MCF 10A (cell line): ENCODE measurements around the gene RBM20. TPM values are rescaled to one million over a fixed set of nuclear protein-coding genes. Genes with fewer than 3 reads are reported as not detected.

Experiments used
- BruUV-seq: library from RNA; stranded (reverse); fragments of 400-500 nt; replicated peaks from 2 replicates; lab custom pipeline; 2021; lab: Mats Ljungman, UMichigan
- CTCF ChIA-PET: fragments of 300-600 bp; sonication (Branson Sonifier 250); formaldehyde crosslinking; extraction: SDS; loops from one replicate; lab custom pipeline; 2021; ENCODE audit warnings: antibody characterized with exemption, inconsistent platforms; lab: Yijun Ruan, JAX
- POLR2A ChIA-PET: fragments of 300-600, 350-650 bp; sonication (Branson Sonifier 250); formaldehyde crosslinking; extraction: SDS; loops from one replicate; lab custom pipeline; 2020; ENCODE audit warnings: antibody characterized with exemption, inconsistent platforms; lab: Yijun Ruan, JAX
- DNase-seq: peaks from one replicate; pipeline ENCODE4 v3.0.0-alpha.2; 2018; ENCODE audit not compliant: unreplicated experiment
- H3K27ac Mint-ChIP-seq: one replicate; pipeline ENCODE4 v1.8.0; 2022; ENCODE audit warnings: mild to moderate bottlenecking, low read depth, mixed read lengths; ENCODE audit not compliant: unreplicated experiment
- H3K27me3 Mint-ChIP-seq: one replicate; pipeline ENCODE4 v1.8.0; 2022; ENCODE audit warnings: mixed read lengths; ENCODE audit not compliant: insufficient read depth, unreplicated experiment
- H3K36me3 Mint-ChIP-seq: one replicate; pipeline ENCODE4 v1.8.0; 2022; ENCODE audit warnings: mild to moderate bottlenecking, moderate library complexity, mixed read lengths; ENCODE audit not compliant: insufficient read depth, unreplicated experiment
- H3K4me1 Mint-ChIP-seq: one replicate; pipeline ENCODE4 v1.8.0; 2022; ENCODE audit warnings: mixed read lengths; ENCODE audit not compliant: insufficient read depth, unreplicated experiment
- H3K4me3 Mint-ChIP-seq: one replicate; pipeline ENCODE4 v1.8.0; 2022; ENCODE audit warnings: mild to moderate bottlenecking, moderate library complexity, mixed read lengths; ENCODE audit not compliant: unreplicated experiment
- H3K9me3 Mint-ChIP-seq: one replicate; pipeline ENCODE4 v1.8.0; 2022; ENCODE audit warnings: mixed read lengths; ENCODE audit not compliant: unreplicated experiment
- intact Hi-C: fragments of 100-400 bp; cut with micrococcal nuclease; formaldehyde crosslinking; loops from 2 replicates; pipeline ENCODE4 v1.14.1; 2022
- total RNA-seq: library from RNA; stranded (reverse); gene quantifications from 2 replicates; pipeline ENCODE4 v1.2.3, GENCODE V29; 2022
- TF ChIP-seq, protein P1 (sequence below): fragments of 200-600 bp; IDR thresholded peaks from one replicate; pipeline ENCODE4 v1.8.0; 2022; ENCODE audit warnings: antibody characterized with exemption, mild to moderate bottlenecking; ENCODE audit not compliant: unreplicated experiment

Gene RBM20
- total RNA-seq, 1 experiment from 2014 or later: not detected

- CTCF ChIA-PET: interaction anchor here (0.8 kb wide), 2 partner anchors 125 to 135 kb away, joined by 3 to 4 read pairs; no protein-coding TSS in a partner anchor
- no peaks in the 10 kb centered on the region for H3K9me3 Mint-ChIP-seq
- no peak for DNase-seq
- TF ChIP-seq, protein P1, sequence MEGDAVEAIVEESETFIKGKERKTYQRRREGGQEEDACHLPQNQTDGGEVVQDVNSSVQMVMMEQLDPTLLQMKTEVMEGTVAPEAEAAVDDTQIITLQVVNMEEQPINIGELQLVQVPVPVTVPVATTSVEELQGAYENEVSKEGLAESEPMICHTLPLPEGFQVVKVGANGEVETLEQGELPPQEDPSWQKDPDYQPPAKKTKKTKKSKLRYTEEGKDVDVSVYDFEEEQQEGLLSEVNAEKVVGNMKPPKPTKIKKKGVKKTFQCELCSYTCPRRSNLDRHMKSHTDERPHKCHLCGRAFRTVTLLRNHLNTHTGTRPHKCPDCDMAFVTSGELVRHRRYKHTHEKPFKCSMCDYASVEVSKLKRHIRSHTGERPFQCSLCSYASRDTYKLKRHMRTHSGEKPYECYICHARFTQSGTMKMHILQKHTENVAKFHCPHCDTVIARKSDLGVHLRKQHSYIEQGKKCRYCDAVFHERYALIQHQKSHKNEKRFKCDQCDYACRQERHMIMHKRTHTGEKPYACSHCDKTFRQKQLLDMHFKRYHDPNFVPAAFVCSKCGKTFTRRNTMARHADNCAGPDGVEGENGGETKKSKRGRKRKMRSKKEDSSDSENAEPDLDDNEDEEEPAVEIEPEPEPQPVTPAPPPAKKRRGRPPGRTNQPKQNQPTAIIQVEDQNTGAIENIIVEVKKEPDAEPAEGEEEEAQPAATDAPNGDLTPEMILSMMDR: no peak
- no peaks in the 10 kb centered on the region for H3K36me3 Mint-ChIP-seq
- H3K4me1 Mint-ChIP-seq: peaks cover 21% of the 10 kb centered on the region
- H3K27me3 Mint-ChIP-seq: no peaks in the 10 kb centered on the region
- intact Hi-C loops: no loop called here
- POLR2A ChIA-PET: interaction anchor here (1.1 to 1.6 kb wide), 2 partner anchors 101 to 153 kb away, joined by 3 read pairs; no protein-coding TSS in a partner anchor
- H3K27ac Mint-ChIP-seq: no peak overlapping the region
- BruUV-seq: no TSS peak
- no peak overlapping the region for H3K4me3 Mint-ChIP-seq
Measured at GRCh38 chr10:110771486-110771885, 127.3 kb downstream of the RBM20 start.

DNA sequence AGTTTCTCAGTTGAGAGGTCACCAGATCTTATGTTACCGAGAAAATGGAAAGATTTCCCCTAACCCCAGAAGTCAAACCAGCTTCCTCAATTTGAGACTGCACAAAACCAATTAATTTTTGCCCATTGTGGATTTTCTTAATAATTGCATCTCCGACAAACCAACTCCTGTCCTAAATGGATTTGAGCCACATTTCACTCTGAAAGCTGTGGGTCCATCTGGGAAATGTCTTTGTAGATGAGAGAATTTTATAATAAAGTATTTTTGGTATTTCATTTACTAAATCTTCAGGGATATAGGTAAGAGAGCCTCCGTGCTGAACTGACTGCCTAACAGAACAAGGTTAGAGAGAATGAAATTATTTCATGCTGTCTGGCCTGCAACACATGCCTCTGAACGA, 127.9 kb downstream of the RBM20 start:
- no TSS peak for BruUV-seq
- TF ChIP-seq, protein P1: no peak
- H3K27ac Mint-ChIP-seq: no peak overlapping the region
- no peaks in the 10 kb centered on the region for H3K9me3 Mint-ChIP-seq
- peaks cover 21% of the 10 kb centered on the region for H3K4me1 Mint-ChIP-seq
- CTCF ChIA-PET: interaction anchor here (0.6 to 0.8 kb wide), 3 partner anchors 125 to 1730 kb away, joined by 3 to 4 read pairs (median 4); no protein-coding TSS in a partner anchor
- intact Hi-C loops: no loop called here
- DNase-seq: no peak
- no peaks in the 10 kb centered on the region for H3K27me3 Mint-ChIP-seq
- H3K36me3 Mint-ChIP-seq: no peaks in the 10 kb centered on the region
- no peak overlapping the region for H3K4me3 Mint-ChIP-seq
- POLR2A ChIA-PET: interaction anchor here (1.1 to 1.6 kb wide), 2 partner anchors 101 to 153 kb away, joined by 3 read pairs; no protein-coding TSS in a partner anchor

DNA sequence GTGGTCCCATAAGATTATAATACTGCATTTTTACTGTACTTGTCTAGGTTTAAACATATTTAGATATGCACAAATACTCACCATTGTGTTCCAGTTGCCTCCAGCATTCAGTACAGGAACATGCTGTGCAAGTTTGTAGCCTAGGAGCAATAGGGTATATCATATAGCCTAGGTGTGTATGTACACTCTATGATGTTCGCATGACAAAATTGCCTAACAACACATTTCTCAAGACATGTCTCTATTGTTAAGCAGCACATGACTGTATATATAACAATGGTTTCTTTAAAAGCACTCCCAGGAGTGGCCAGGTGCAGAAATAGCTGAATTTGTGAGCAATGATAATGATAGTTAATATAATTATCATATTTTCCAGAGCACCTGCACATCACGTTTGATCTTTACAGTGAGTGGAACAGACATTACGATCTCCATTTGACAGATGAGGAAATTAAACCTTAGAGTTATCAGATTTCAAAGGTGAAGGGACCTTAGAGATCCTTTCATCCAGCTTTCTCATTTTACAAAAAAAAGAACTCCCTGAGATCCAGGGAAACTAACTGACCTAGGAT, 128.4 kb downstream of the RBM20 start:
- Mint-ChIP-seq H3K4me1 (peaks cover 21% of the 10 kb centered on the region), H3K9me3 (no peaks in the 10 kb centered on the region), H3K4me3 (no peak overlapping the region), H3K27me3 (no peaks in the 10 kb centered on the region), H3K36me3 (no peaks in the 10 kb centered on the region), H3K27ac (no peak overlapping the region)
- ChIA-PET CTCF (interaction anchor here (0.5 to 0.7 kb wide), 3 partner anchors 117 to 1730 kb away, joined by 3 to 4 read pairs (median 3); no protein-coding TSS in a partner anchor), POLR2A (interaction anchor here (0.6 to 1.1 kb wide), 3 partner anchors 30 to 154 kb away, joined by 3 to 5 read pairs (median 3); no protein-coding TSS in a partner anchor)
- intact Hi-C loops: no loop called here
- TF ChIP-seq, protein P1: no peak
- DNase-seq: no peak
- no TSS peak for BruUV-seq

GRCh38 chr10:110773693-110774068, 129.5 kb downstream of the RBM20 start:
- Mint-ChIP-seq H3K27ac (peak overlapping the region; percentile 94), H3K9me3 (no peaks in the 10 kb centered on the region), H3K4me1 (peaks cover 28% of the 10 kb centered on the region), H3K27me3 (no peaks in the 10 kb centered on the region), H3K36me3 (no peaks in the 10 kb centered on the region), H3K4me3 (no peak overlapping the region)
- ChIA-PET CTCF (interaction anchor here (0.6 to 1.1 kb wide), 3 partner anchors 8 to 1531 kb away, joined by 3 to 4 read pairs (median 3); no protein-coding TSS in a partner anchor), POLR2A (interaction anchor here (0.8 to 2.6 kb wide), 18 partner anchors 14 to 141 kb away, joined by 3 to 18 read pairs (median 6); partner anchors contain the start of gene PDCD4)
- TF ChIP-seq, protein P1: no peak
- TSS peak; percentile 60 for BruUV-seq
- DNase-seq: no peak
- intact Hi-C loops: no loop called here
